HG03460 (cell line): ENCODE data around the gene HMGXB3.
"Not testable (repeated sequence)": the region's sequence is repeated elsewhere in the genome, so short reads cannot be mapped to it uniquely, and the experiment has no call there.

Experiments
- ATAC-seq: cut with Tn5 transposase; IDR thresholded peaks from one replicate; pipeline ENCODE4 v1.9.1; 2021; ENCODE audit not compliant: unreplicated experiment

HMGXB3 gene

GRCh38 chr5:150050172-150050811 lies 49.8 kb downstream of the HMGXB3 start:
- not testable (repeated sequence) for ATAC-seq

- no peak for ATAC-seq
Measured at GRCh38 chr5:150051657-150052195, 51.2 kb downstream of the HMGXB3 start.

DNA sequence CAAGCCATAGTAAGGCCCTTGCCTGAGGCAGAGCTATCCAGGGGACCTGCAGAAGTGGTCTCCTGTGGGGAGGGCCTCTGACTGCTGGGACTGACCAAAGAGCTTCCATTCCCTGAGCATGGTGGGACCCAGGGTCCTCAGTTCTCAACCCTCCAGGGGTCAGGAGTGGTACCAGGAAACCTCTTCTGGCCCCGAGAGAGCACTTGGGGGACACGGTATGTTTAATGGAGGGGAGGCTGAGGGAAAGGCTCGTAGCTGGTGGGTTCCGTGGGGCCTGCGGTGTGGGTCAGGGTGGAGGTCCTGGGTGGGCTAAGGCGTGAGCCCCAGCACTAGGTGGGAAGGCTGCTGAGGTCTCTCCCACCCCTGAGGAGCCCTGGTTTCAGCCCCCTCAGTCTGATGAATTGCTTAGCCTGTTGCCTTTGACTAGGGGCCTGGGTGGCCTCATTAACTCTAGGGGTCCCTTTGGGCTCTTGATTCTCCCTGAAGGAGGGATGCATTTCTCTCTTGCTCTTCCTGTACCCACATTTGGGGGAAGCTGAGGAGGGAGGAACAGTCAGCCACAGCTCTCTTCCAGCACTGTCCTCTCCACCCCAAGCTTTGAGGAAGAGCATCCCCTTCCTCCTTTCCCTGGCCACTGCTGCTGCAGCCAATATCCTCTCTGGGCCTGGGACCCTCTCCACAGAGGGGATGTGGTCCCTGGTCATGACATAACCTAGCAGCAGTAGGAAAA lies 51.9 kb downstream of the HMGXB3 start:
- ATAC-seq: no peak

DNA sequence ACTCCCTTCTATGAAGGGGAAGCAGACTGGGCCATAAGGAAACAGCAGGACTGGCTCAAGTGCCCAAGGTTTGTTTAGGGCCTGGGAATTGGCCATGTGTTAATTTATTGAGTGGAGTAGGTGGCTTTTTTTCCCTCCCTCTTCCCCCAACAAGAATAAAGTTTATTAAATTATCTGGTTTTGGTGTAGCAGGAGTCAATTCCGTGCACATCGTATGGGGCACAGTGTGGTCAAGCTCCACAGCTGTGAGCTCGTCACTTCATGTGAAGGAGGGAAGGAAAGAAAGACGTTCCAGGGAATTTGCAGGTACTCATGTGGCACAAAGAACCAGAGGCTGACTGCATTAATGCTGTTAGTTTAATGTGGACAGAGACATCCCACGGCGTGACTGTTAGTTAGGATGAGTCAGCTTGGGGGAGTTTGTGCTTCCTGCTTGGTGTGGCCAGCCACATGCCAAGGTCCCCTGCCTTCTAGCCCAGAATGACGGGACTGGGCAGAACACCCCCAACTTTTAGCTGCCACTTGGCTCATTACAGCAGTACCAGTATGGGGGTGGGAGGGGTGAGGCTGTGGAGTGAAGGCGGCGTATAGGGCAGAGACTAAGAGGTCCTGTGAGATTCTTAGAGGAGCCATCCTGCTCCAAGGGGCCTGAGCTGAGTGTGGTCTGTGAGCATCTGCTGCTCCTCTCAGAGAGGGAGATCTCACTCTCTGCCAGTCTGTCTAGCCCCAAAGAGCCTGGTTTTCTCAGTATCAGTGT lies 52.6 kb downstream of the HMGXB3 start:
- no peak for ATAC-seq

- no peak for ATAC-seq
Measured at GRCh38 chr5:150053713-150054392, 53.3 kb downstream of the HMGXB3 start.

DNA sequence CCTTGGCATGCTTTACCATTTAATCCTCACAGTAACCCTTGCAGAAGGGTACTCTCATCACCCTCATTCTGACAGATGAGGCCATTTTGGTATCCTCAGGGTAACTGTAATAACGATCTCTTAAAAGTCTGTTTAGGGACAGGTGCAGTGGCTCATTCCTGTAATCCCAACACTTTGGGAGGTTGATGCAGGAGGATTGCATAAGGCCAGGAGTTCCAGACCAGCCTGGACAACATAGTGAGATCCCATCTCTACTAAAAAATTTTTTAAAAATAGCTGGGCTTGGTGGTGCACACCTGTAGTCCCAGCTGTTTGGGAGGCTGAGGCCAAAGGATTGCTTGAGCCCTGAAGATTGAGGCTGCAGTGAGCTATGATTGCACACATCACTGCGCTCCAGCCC lies 54.0 kb downstream of the HMGXB3 start:
- no peak for ATAC-seq

DNA sequence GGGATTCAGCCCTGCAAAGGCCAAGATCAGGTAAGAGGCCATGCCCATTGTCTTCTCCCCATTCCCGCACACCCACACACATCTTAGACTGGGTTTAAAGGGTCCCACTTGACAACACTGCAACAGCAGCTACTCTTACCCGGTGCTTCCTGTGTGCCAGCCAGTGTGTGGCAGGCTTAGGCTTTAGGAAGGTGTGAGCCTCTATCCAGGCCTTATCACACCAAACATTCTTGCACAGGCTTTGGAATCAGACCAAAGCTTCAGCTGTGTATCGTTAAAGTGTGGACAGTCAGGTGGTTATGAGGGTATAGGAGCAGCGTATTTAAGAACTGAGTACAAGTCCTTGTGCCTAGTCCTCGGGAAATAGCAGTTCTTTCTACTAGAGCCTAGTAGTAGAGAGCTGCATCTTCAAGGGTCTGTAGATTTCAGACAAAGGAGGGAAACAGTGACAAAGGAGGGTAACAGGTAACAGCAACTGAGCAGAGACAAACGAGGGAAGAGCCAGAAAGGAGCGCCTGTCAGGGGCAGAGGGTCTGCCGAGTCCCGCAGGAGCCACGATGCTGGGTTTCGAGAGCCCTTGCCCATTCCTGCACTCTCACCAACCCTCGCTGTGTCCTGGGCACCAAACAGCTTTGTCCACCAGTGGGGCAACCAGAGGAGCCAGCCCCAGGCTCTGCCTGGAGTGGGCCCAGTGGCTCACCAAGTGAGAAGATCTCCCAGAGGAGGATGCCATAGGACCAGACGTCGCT lies 55.0 kb downstream of the HMGXB3 start:
- ATAC-seq: no peak

GRCh38 chr5:150056075-150056443 lies 55.5 kb downstream of the HMGXB3 start:
- no peak for ATAC-seq

- ATAC-seq: no peak
Measured at GRCh38 chr5:150057052-150057451, 56.5 kb downstream of the HMGXB3 start.

- ATAC-seq: no peak
Measured at GRCh38 chr5:150057511-150057910, 57.0 kb downstream of the HMGXB3 start.

DNA sequence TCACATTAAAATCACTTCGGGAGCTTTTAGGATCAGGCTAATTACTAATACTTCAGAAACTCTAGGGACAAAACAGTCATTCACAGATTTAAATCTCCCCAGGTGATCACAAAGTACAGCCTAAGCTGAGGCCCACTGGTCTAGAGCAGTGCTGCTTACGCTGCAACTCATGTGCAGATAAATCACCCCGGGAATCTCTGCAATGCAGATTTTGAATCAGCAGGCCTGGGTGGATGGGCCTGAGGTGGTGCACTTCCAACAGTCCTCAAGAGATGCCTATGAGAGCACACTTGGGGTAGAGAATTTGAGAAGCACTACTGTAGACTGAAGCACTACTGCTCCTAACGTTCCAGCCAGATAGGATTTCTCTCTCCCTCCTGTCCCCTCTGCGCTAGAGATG lies 57.5 kb downstream of the HMGXB3 start:
- no peak for ATAC-seq

- no peak for ATAC-seq
Measured at GRCh38 chr5:150058480-150059126, 58.1 kb downstream of the HMGXB3 start.

DNA sequence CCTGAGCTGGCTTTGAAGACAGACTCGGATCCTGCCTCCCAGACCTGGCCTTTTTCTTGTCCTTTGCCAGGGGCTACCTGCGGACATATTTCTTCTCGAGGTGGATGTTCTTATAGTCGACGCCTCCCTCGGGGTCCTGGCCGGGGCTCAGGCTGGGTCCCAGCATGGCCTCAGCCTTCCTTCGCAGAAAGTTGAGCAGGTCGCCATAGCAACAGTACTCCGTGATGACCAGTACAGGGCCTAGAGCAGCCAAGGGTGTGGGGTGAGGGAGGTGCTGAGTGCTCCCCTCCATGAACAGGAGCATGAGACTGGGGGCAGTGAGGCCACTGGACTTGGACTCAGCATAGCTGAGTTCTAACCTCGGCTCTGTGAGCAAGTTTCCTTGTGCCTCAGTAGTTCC lies 59.1 kb downstream of the HMGXB3 start:
- ATAC-seq: no peak

DNA sequence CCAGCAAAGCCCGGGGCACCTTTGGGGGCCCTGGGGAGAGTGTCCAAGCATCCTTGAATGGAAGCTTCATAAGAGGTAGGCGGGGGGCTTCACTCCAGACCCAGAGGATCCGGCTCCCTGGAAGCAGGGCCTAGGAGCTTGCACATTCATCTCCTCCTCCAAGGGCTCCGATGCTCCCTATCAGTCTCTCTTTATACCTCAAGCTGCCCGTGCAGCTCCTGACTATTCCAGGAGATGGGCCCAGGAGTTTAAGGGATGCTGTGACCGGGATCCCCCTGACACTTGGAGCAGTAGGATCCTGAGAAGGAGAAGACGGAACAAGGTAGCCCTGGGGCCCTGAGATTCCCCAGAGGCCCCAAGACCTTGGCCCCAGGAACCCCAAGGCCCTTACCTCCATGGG lies 59.9 kb downstream of the HMGXB3 start:
- no peak for ATAC-seq

DNA sequence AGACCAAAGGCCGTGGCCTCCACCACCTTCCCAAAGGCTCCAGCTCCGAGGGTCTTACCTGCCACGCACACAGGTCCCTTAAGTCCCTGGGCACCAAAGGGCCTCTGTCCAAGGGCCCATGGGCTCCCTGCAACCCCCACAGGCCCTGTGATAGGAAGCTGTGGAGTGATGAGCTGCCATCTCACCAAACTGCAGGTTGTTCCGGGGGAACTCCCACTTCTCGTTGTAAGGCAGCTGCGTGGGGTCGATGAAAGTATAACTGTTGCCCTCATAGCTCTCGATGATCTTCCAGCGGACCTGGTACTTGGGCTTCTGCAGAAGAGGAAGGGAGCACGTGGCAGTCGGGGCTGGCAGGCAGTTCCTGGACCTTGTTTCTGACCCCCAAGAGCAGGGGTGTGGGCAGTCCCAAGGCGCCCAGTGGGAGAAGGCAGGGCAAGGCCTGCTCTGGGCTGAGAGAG lies 61.0 kb downstream of the HMGXB3 start:
- ATAC-seq: no peak

DNA sequence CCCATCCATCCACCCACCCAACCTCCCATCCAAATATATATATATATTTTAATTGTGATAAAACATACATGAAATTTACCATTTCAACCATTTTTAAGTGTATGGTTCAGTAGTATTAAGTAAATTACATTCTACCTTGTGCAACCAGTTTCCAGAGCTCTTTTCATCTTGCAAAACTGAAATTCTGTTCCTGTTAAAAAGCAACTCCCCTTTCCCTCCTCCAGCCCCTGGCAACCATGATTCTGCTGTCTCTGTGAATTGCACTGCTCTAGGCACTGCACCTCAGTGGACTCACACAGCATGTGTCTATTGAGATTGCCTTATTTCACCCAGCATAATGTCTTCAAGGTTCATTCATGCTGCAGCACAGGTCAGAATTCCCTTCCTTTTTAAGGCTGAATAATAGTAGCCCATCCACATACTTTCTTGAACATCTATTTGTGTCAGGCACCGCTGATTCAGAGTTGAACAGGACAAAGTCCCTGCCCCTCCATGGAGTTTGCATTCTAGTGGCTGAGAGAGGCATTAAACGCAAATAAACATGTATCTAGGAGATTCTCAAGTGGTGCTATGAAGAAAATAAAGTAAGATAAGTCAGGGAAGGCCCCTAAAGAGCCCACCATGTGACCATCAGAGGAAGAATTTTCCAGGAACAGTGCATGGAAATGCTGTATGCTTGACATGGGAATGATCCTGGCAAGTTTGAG lies 61.8 kb downstream of the HMGXB3 start:
- no peak for ATAC-seq

- no peak for ATAC-seq
Measured at GRCh38 chr5:150063638-150064037, 63.1 kb downstream of the HMGXB3 start.

DNA sequence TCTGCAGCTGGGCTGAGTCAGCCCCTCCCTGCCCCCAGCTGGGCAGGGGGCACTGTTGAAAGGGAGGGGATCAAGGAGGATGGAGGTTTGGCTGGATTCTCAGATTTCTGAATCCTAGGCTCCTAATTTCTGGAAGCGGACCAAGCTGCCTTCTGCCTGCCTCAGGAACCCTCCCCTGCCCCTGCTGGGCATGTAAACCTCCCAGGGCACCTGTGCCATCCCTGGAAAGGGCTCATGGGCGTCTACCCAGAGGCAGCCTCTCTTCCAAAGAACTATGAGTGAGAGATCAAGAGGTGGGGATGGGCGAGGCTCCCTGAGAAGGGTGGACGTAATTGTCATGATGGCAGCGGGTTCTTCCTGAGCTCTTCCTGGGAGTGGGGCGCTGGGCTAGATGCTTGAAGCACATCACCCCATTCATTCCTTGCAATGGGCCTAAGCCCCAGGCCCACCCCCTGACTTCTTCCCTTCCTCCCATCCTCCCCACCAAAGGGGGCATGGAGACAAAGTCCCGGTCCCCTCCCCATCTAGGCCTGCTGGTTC lies 64.2 kb downstream of the HMGXB3 start:
- no peak for ATAC-seq

DNA sequence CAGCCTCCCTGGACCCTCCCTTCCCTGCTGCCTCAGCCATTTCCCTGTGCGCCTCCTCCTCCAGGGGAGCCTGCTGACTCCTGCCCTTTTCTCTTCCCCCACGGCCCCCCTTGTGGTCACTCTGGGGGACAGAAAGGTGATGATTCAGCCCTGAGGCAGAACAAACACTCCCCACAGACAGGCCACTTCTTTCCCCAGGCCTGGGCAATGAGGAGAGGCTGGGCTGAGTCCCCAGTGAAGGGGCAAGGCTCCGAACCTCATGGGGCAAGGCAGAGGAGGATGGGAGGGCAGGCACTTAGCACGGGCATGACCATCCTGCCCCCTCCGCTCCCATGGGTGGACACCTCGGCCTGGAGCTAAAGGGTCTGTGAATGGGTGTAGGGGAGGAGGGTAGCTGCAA lies 64.8 kb downstream of the HMGXB3 start:
- ATAC-seq: no peak
